Tibial artery (tissue), 4 donors: ENCODE data around the gene IL15.
A peak's percentile ranks its signal among the peaks of the same experiment; 100 is the strongest.

ENCODE experiments used
- DNase-seq, 2 donors: peaks; one replicate each; pipeline ENCODE4 v3.0.0-alpha.2; 2019
- H3K27ac ChIP-seq, 2 donors: fragments of 200-600 bp; sonication (generic) in 1 of 2; 1 replicate in 1 of 2; 2 replicates in 1 of 2; pipeline ENCODE4 v1.5.1; 2018 to 2019; ENCODE audit warnings: mild to moderate bottlenecking in 1 of 2
- H3K27me3 ChIP-seq, 2 donors: fragments of 200-600 bp; sonication (generic) in 1 of 2; one replicate each; pipeline versions ENCODE4 v1.5.1 to v1.6.0; 2016 to 2019
- H3K36me3 ChIP-seq, 3 donors: fragments of 200-600 bp; sonication (generic) in 2 of 3; one replicate each; pipeline ENCODE4 v1.5.1; 2016 to 2019; ENCODE audit warnings: mild to moderate bottlenecking in 2 of 3
- H3K4me1 ChIP-seq, 4 donors: fragments of 200-600 bp; sonication (generic) in 2 of 4; 1 replicate in 3 of 4; 2 replicates in 1 of 4; pipeline ENCODE4 v1.5.1; 2016 to 2019
- H3K4me3 ChIP-seq, 2 donors: fragments of 200-600 bp; sonication (generic) in 1 of 2; 1 replicate in 1 of 2; 2 replicates in 1 of 2; pipeline ENCODE4 v1.5.1; 2018 to 2019; ENCODE audit warnings: mild to moderate bottlenecking in 2 of 2
- H3K9me3 ChIP-seq, 3 donors: fragments of 200-600 bp; sonication (generic) in 1 of 3; one replicate each; pipeline ENCODE4 v1.5.1; 2016 to 2019
- CTCF ChIP-seq, 2 experiments: fragments of 200-600 bp in 1 of 2; fragments of 450-650 bp in 1 of 2; IDR thresholded peaks; one replicate each; pipeline ENCODE4 v1.5.1; 2017 to 2019; ENCODE audit warnings: antibody characterized with exemption in 2 of 2, mild to moderate bottlenecking in 1 of 2, moderate library complexity in 1 of 2
- intact Hi-C: fragments of 100-400 bp; cut with DNase I; formaldehyde crosslinking; loops from one replicate; pipeline ENCODE4 v1.15.0; 2023; ENCODE audit warnings: low total_unique reads

IL15 gene

DNA sequence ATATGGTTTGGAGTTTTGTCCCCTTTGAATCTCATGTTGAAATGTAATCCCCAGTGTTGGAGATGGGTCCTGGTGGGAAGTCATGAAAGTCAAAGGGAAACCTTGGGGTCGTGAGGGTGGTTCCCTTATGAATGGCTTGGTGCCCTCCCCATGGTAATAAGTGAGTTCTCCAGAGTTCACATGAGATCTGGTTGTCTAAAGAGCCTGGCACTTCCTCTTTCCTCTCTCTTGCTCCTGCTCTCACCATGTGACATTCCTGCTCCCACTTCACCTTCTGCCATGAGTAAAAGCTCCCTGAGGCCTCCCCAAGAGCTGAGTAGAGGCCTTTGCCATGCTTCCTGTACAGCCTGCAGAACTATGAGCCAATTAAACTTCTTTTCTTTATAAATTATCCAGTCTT, 5.5 kb upstream of the IL15 start:
- Histone ChIP-seq H3K36me3 (no peaks in the 10 kb centered on the region), H3K4me1 (peaks cover 0 to 3% (median 0%) of the 10 kb centered on the region in 4 donors), H3K9me3 (no peaks in the 10 kb centered on the region), H3K27ac (no peak overlapping the region), H3K4me3 (no peak overlapping the region), H3K27me3 (no peaks in the 10 kb centered on the region)
- intact Hi-C loops: no loop called here
- no peak for TF ChIP-seq CTCF (IDR thresholded peaks at IDR 0.05)
- DNase-seq: no peak

DNA sequence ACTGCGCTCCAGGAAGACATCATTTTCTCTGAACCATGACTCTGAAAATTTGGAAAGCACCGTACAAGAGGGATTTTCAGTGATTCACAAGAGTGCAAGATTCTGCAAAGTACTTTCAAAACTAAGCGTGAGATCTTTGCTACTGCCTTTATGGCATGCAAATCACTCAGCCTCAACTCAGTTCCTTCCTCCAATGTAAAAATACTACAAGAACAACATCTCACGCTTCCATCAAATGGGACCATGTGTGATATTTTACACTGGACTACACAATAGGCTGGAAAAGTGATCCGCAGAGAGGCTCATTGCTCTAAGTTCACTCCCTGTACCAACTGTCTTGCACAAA, 674 bp upstream of the IL15 start:
- peak overlapping the region; percentile 83 to 89 for H3K27ac ChIP-seq
- peaks cover 0 to 16% (median 3%) of the 10 kb centered on the region in 4 donors for H3K4me1 ChIP-seq
- peak overlapping the region; percentile 90 to 93 for H3K4me3 ChIP-seq
- no peak for DNase-seq
- no peaks in the 10 kb centered on the region for H3K9me3 ChIP-seq
- no peaks in the 10 kb centered on the region for H3K36me3 ChIP-seq
- no peak for TF ChIP-seq CTCF (IDR thresholded peaks at IDR 0.05)
- no peaks in the 10 kb centered on the region for H3K27me3 ChIP-seq
- intact Hi-C loops: no loop called here

- H3K36me3 ChIP-seq: no peaks in the 10 kb centered on the region
- intact Hi-C loops: no loop called here
- TF ChIP-seq CTCF (IDR thresholded peaks at IDR 0.05): no peak
- H3K27me3 ChIP-seq: no peaks in the 10 kb centered on the region
- H3K27ac ChIP-seq: peak overlapping the region; percentile 83 to 89
- H3K4me3 ChIP-seq: peak overlapping the region; percentile 90 to 93
- peaks cover 0 to 16% (median 3%) of the 10 kb centered on the region in 4 donors for H3K4me1 ChIP-seq
- H3K9me3 ChIP-seq: no peaks in the 10 kb centered on the region
- DNase-seq: peak; percentile 25 to 69
Measured at GRCh38 chr4:141636771-141637460, 533 bp downstream of the IL15 start.

- intact Hi-C loops: no loop called here
- no peak for DNase-seq
- Histone ChIP-seq H3K27me3 (no peaks in the 10 kb centered on the region), H3K36me3 (no peaks in the 10 kb centered on the region), H3K9me3 (no peaks in the 10 kb centered on the region), H3K4me3 (peak overlapping the region; percentile 90 to 93), H3K27ac (peak overlapping the region; percentile 83 to 89), H3K4me1 (peaks cover 0 to 16% (median 3%) of the 10 kb centered on the region in 4 donors)
- TF ChIP-seq CTCF (IDR thresholded peaks at IDR 0.05): no peak
Measured at GRCh38 chr4:141637565-141637964, 1.2 kb downstream of the IL15 start.

GRCh38 chr4:141638230-141638629, 1.8 kb downstream of the IL15 start:
- no peaks in the 10 kb centered on the region for H3K36me3 ChIP-seq
- no peaks in the 10 kb centered on the region for H3K27me3 ChIP-seq
- H3K9me3 ChIP-seq: no peaks in the 10 kb centered on the region
- H3K4me1 ChIP-seq: peaks cover 0 to 16% (median 3%) of the 10 kb centered on the region in 4 donors
- TF ChIP-seq CTCF (IDR thresholded peaks at IDR 0.05): no peak
- peak overlapping the region; percentile 90 to 93 for H3K4me3 ChIP-seq
- intact Hi-C loops: no loop called here
- no peak for DNase-seq
- H3K27ac ChIP-seq: peak overlapping the region in 1 of 2 donors; percentile 89
